OCI-LY3 (cell line): ENCODE measurements around the gene NDUFS8.
"Not testable (repeated sequence)": the region's sequence is repeated elsewhere in the genome, so short reads cannot be mapped to it uniquely, and the experiment has no call there.

Experiments used
- CTCF ChIP-seq: fragments of 200-600, 300-600 bp; sonication (generic); IDR thresholded peaks from 2 replicates; pipeline ENCODE4 v1.5.1; 2014; ENCODE audit warnings: antibody characterized with exemption, low read length, low read depth
- EZH2phosphoT487 ChIP-seq: fragments of 200-600 bp; shearing (Covaris generic); IDR thresholded peaks from 2 replicates; pipeline ENCODE4 v1.6.1; 2018; ENCODE audit warnings: antibody characterized with exemption, mixed run types, low read depth

- not testable (repeated sequence) for TF ChIP-seq EZH2phosphoT487, CTCF
These were observed 36.1 kb upstream of the NDUFS8 start for GRCh38 chr11:67994387-67994786.
